GM21423 (cell line): ENCODE measurements around the gene FBXO38.
"Not testable (repeated sequence)": the region's sequence is repeated elsewhere in the genome, so short reads cannot be mapped to it uniquely, and the experiment has no call there.

Experiments used
- ATAC-seq: cut with Tn5 transposase; IDR thresholded peaks from one replicate; pipeline ENCODE4 v1.9.1; 2021; ENCODE audit warnings: mild to moderate bottlenecking, moderate library complexity; ENCODE audit not compliant: unreplicated experiment

Gene FBXO38

DNA sequence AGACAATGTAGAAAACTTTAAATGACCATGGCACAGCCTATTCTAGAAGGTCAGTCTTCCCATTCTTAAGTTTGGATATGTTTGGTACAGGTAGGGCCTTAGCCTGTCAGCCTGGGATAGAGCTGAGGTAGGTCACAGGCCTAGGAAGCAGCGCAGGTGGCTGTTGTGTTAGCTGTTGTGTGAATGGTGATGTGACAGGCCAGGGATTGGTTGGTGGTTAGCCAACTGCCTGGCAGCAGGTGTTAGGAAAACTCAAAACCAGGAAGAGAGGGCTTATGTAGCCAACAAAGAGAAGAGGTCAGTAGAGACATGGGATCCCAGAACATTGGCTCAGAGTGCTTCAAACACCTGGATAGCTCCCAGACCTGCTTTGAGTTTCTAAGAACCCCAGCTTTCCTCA, 84.2 kb downstream of the FBXO38 start:
- ATAC-seq: no peak

DNA sequence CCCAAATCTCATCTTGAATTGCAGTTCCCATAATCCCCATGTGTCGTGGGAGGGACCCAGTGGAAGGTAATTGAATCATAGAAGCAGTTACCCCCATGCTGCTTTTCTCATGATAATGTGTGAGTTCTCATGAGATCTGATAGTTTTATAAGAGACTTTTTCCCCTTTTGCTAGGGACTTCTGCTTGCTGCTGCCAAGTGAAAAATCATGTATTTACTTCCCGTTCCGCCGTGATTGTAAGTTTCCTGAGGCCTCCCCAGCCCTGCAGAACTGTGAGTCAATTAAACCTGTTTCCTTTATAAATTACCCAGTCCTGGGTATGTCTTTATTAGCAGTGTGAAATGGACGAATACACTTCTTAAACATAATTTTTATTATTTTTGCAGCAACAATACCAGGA, 85.0 kb downstream of the FBXO38 start:
- ATAC-seq: not testable (repeated sequence)

GRCh38 chr5:148469501-148469935, 85.8 kb downstream of the FBXO38 start:
- ATAC-seq: no peak

GRCh38 chr5:148471379-148471778, 87.6 kb downstream of the FBXO38 start:
- ATAC-seq: no peak

DNA sequence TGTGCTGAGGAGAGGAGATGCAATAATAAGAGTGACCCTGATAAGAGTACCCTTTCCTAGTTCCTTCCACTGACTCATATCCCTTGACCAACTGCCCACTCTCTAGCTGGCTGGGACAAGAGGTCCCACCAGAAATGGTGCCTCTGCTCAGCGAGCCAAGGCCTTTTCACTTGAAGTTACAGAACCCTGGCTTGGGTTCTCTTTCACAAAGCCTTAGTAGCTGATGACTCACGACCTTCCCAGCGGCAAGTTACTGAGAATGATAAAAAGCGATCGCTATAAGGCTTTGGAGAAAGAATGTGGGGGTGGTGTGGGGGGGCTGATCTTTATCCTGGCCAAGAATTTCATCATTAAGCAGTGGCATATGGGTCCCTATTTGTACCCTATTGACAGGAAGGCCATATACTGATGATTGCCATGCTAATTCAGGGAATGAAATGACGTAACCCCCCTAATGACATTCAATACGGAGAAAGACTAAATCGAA, 90.3 kb downstream of the FBXO38 start:
- ATAC-seq: no peak

DNA sequence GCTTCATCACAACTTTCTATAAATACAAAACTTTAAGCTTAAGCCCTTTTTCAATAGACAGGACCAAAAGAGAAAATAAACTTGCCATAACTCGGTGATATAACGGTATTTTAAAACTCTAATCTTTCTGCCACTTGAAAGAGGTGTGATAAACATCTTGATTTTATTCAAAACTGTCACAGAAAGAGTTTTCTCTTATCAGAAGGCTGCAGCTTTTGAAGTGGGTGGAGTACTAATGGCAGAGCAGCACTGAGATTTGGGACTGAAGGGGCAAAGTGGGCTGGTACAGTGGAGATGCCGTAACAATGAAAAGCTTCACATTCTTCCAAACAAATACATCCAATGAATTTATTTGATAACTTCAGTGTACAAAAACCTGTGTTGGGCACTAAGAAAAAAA, 92.5 kb downstream of the FBXO38 start:
- no peak for ATAC-seq

DNA sequence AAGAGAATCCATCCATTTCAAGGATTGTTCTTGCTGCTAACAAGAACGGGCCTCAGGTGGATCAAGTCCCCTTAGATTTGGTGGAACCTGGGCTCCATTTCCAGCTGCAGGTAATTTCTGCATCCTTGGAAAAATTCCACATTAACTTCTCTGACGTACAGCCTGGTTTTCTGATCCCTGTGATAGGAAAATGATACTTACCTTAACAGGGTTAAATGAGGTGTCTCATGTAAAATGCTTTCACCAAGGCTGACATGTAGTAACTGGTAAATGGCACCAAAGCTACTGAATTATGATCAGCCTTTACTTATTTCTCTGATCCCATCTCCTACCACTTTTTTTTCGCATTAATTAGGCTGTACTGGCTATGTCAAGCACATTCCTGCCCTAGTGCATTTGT, 93.7 kb downstream of the FBXO38 start:
- no peak for ATAC-seq

DNA sequence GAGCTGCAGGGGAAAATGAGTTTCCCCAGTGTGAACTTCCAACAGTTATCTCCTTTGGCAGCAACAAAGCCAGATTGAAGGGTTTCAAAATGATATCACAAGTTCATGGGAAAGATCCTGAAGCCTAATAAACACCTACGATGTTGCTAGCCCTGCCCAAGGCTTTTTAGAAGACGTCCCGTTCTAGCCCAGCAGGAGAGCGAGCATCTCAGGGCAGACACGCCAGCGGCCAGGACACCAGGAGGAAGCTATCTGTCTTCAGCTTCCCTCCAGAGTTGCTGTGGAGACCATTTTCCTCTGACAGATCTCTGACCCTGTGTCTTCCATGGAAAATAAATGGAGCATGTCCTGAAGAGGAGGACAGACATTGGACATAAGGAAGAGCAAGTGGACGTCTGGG, 98.4 kb downstream of the FBXO38 start:
- no peak for ATAC-seq

- peak; percentile 81 for ATAC-seq
Observed at GRCh38 chr5:148482697-148483462, 99.1 kb downstream of the FBXO38 start.

DNA sequence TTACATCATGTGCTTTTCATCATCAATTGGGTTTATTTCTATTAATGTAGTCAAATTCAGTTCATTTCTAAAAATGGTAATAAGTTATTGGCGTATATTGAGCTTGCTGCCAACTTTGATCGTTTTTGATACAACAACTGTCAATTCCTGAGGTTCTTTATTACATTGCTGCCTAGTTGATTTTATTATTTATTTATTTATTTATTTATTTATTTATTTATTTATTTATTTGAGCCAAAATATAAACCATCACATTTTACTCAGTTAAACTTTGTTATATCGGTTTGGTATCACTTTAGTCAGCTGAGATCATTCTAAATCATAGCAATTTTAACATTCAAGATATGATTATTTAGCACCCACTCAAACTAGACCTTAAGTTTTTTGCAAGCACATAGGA, 100.0 kb downstream of the FBXO38 start:
- no peak for ATAC-seq

DNA sequence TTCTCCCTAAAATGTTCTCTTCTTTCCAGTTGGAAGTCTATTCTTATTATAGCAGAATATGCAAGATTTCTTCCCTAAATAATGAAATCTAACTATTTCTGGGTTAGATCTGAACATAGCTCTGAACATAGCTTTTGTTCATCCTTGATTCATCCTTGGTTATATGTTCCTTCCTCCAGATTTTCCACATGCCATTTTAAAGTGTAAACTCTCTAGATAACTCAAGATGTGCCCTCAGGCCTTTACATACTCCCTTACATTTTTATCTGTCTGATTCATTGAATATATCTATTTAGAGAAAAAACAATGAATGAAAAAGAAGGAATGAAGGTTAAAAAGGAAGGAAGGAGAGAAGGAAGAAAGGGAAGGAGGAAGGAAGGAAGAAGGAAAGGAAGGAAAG, 100.9 kb downstream of the FBXO38 start:
- no peak for ATAC-seq

GRCh38 chr5:148486456-148486855, 102.7 kb downstream of the FBXO38 start:
- no peak for ATAC-seq

DNA sequence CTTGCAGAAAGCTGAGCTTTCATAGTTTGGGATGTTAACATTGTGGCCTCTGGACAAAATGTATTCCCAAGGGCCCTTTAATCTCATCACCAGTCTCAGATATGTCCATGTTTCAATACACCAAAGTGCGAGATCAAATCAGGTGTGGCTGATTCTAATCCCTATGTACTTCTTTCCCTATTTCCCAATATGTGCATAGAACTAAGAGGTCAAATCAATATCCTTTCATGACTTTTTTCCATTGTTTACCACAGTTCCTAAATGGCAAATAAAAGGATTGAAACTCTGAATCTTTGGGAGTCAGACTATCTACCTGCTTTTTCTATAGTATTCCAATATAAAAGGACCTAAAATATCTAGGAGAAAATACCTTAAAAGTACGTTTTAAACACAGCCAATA, 105.0 kb downstream of the FBXO38 start:
- ATAC-seq: no peak

GRCh38 chr5:148491015-148491792, 107.4 kb downstream of the FBXO38 start:
- ATAC-seq: no peak

DNA sequence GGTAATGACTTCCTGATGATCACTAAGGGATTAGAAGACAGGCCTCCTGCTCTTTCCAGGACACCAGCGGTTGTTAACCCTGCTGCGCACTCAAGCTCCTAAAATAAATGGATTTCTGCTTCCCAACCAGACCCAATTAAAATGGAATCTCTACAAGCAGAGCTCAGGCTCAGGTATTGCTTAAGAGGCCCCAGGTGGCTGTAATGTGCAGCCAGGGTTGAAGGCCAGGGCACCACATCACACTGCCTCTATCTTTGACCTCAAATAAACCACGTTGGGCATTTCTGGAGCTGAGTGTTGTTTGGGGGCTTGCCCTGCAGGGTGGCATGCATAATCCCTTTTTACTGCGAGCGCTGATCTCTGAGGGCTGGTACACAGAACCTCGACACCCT, 108.0 kb downstream of the FBXO38 start:
- no peak for ATAC-seq

GRCh38 chr5:148492351-148492750, 108.6 kb downstream of the FBXO38 start:
- no peak for ATAC-seq
